Measurements from ENCODE around the gene HKDC1.
"Not testable (repeated sequence)": the region's sequence is repeated elsewhere in the genome, so short reads cannot be mapped to it uniquely, and the experiment has no call there.

Gene HKDC1

DNA sequence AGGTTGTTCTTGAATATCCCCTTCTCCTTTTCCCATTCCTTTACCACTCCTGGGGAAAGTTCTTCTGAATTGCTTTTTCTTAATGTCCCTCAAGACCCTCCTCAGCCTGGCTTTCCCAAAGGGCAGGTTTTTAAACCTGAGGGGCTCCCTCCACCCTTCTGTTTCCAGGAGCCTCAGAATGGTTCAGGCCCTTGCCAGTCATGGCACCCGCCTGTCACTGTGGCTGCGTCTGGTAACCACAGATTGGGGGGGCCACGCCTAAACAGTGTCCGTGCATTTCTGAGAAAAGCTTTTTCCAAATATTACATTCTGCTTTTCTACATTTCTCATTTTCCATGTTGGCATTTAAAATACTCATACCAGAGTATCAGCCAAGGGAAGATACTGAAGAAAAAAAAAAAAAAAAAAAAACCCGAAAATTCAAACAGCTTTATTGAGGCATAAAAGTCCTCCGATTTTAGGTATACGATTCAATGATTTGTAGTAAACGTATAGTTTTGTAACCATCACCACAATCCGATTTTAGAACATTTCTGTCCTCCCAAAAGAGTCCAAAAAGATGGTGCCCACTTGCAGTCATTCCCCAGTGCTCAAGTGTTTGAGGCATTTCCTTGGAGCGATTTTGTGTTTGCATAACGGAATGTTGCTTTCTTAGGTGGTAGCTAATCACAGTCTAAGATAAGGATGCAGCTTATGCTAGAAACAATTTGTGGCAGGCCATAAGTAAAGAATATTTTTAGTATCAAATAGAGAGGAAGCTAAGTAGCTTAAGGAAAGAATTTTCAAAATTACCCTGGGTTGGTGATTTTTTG, 22.1 kb downstream of the HKDC1 start:
- Histone ChIP-seq H3K27ac (no peak overlapping the region), H3K36me3 (no peaks in the 10 kb centered on the region), H4K20me1 (no peaks in the 10 kb centered on the region), H3K9me3 (replicated peaks in 1 of 11) (no peaks in the 10 kb centered on the region), H3K4me3 (no peak overlapping the region), H3K27me3 (no peaks in the 10 kb centered on the region), H3K9ac (no peak overlapping the region), H3K4me1 (peaks cover 10 to 59% (median 34%) of the 10 kb centered on the region in 10 experiments), H3K4me2 (peak overlapping the region in 10 of 11 experiments; percentile 14 to 56 (median 37); a peak in 13 of 22 replicates)
- TF ChIP-seq Cebpa-rat (IDR thresholded peaks at IDR 0.05), result no peak

DNA sequence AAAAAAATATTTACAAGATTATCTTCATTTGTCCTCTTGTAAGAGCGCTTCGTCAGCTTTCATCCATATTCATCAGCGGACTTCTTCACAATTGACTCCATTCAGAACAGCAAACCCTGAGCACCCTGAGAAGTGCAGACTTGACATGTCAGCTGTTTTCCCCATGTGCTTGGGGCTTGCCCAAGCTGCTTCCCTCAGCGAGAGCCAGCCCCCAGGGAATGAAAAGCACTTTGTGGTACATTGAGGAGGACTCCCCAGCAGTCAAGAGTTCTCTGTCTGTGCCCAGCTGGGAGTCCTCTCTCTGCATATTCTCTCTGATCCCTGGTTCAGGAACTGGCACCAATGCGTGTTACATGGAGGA, 22.7 kb downstream of the HKDC1 start:
- no peak for TF ChIP-seq Cebpa-rat (IDR thresholded peaks at IDR 0.05)
- Histone ChIP-seq H3K36me3 (no peaks in the 10 kb centered on the region), H3K27ac (no peak overlapping the region), H3K27me3 (no peaks in the 10 kb centered on the region), H3K4me1 (peaks cover 10 to 57% (median 34%) of the 10 kb centered on the region in 10 experiments), H3K4me2 (peak overlapping the region in 10 of 11 experiments; percentile 14 to 56 (median 37); a peak in 17 of 22 replicates), H3K4me3 (no peak overlapping the region), H3K9ac (no peak overlapping the region), H4K20me1 (no peaks in the 10 kb centered on the region), H3K9me3 (replicated peaks in 1 of 11) (no peaks in the 10 kb centered on the region)

- H3K9me3 ChIP-seq (replicated peaks in 1 of 11), result no peaks in the 10 kb centered on the region
- H4K20me1 ChIP-seq, result no peaks in the 10 kb centered on the region
- TF ChIP-seq Cebpa-rat (IDR thresholded peaks at IDR 0.05), result no peak
- H3K4me3 ChIP-seq, result no peak overlapping the region
- no peak overlapping the region for H3K9ac ChIP-seq
- H3K27me3 ChIP-seq, result no peaks in the 10 kb centered on the region
- H3K27ac ChIP-seq, result no peak overlapping the region
- H3K4me1 ChIP-seq, result peaks cover 10 to 51% (median 34%) of the 10 kb centered on the region in 10 experiments
- no peaks in the 10 kb centered on the region for H3K36me3 ChIP-seq
- H3K4me2 ChIP-seq, result 0 out of 22 replicates have a peak overlapping the region, but pooled peaks of 1 of the 11 experiments have one; percentile 29
Measured at GRCh38 chr10:69243817-69244216, 23.7 kb downstream of the HKDC1 start.

GRCh38 chr10:69246036-69246435, 25.9 kb downstream of the HKDC1 start:
- Histone ChIP-seq H3K36me3 (no peaks in the 10 kb centered on the region), H3K4me2 (no peak overlapping the region), H3K27ac (no peak overlapping the region), H3K9me3 (replicated peaks in 1 of 11) (0 out of 22 replicates have a peak, but pooled peaks cover 0 to 3% (median 0%) of the 10 kb centered on the region in 11 experiments), H3K9ac (no peak overlapping the region), H3K4me1 (peaks cover 17 to 30% (median 23%) of the 10 kb centered on the region in 10 experiments), H3K27me3 (no peaks in the 10 kb centered on the region), H3K4me3 (no peak overlapping the region), H4K20me1 (no peaks in the 10 kb centered on the region)
- no peak for TF ChIP-seq Cebpa-rat (IDR thresholded peaks at IDR 0.05)

DNA sequence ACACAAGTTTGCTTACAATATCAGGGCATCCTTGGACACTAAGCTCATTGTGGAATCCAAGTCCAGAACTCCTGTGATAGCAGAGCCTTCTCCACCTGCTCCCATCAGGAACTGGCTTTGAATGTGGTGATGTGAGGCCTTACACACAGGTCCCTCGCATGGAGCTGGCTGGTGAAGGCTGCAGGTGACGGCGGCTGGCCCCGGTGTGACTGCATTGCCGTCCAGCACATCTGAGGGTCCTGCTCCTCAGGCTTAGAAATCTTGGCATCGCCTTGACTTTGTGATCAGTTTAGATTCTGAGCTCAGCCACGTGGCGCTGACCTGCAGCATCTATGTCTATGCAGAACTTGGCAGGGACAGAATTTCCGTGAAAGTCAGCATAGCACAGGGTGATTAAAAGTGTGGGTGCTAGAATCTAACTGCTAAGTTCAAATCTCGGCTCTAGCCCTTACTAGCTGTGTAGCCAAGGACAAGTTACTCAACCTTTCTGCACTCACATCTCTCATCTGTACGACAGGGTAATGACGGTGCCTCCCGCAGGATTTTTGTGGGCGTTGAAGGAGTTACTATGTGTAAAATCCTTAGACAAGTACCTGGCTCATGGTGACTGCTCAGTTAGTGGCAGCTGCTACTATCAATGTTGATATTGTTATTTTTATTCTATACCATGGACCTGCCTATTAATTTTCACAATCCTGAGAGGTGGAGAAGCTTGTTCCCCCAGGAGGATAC, 26.6 kb downstream of the HKDC1 start:
- H3K36me3 ChIP-seq, result no peaks in the 10 kb centered on the region

DNA sequence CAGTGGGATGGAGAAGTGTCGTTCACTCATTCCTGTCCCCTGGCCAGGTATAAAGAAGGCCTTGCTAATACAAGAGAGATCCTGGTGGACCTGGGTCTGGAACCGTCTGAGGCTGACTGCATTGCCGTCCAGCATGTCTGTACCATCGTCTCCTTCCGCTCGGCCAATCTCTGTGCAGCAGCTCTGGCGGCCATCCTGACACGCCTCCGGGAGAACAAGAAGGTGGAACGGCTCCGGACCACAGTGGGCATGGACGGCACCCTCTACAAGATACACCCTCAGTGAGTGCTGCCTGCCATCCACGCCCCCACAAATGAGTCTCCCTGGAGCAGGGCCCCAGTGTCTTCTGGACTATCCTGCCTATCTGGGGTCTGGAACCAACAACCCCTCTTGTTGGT, 27.2 kb downstream of the HKDC1 start:
- Histone ChIP-seq H3K4me1 (peaks cover 15 to 21% (median 18%) of the 10 kb centered on the region in 10 experiments), H4K20me1 (no peaks in the 10 kb centered on the region), H3K36me3 (no peaks in the 10 kb centered on the region), H3K4me2 (no peak overlapping the region), H3K9me3 (replicated peaks in 1 of 11) (peaks cover 0 to 14% (median 0%) of the 10 kb centered on the region in 11 experiments; a peak in 1 of 22 replicates), H3K27ac (no peak overlapping the region), H3K27me3 (no peaks in the 10 kb centered on the region), H3K4me3 (no peak overlapping the region), H3K9ac (no peak overlapping the region)
- TF ChIP-seq Cebpa-rat (IDR thresholded peaks at IDR 0.05), result no peak

More for the DNA sequence above, 26.6 kb downstream of the HKDC1 start:
- Histone ChIP-seq H3K4me1 (peaks cover 17 to 26% (median 20%) of the 10 kb centered on the region in 10 experiments), H3K27ac (no peak overlapping the region), H4K20me1 (no peaks in the 10 kb centered on the region), H3K9ac (no peak overlapping the region), H3K9me3 (replicated peaks in 1 of 11) (peaks cover 0 to 8% (median 0%) of the 10 kb centered on the region in 11 experiments; a peak in 1 of 22 replicates), H3K27me3 (no peaks in the 10 kb centered on the region), H3K4me3 (no peak overlapping the region), H3K4me2 (no peak overlapping the region)
- no peak for TF ChIP-seq Cebpa-rat (IDR thresholded peaks at IDR 0.05)

GRCh38 chr10:69248117-69248730, 28.1 kb downstream of the HKDC1 start:
- Histone ChIP-seq H3K36me3 (no peaks in the 10 kb centered on the region), H3K9me3 (replicated peaks in 1 of 11) (peaks cover 0 to 16% (median 0%) of the 10 kb centered on the region in 11 experiments; a peak in 1 of 22 replicates), H3K9ac (no peak overlapping the region)

DNA sequence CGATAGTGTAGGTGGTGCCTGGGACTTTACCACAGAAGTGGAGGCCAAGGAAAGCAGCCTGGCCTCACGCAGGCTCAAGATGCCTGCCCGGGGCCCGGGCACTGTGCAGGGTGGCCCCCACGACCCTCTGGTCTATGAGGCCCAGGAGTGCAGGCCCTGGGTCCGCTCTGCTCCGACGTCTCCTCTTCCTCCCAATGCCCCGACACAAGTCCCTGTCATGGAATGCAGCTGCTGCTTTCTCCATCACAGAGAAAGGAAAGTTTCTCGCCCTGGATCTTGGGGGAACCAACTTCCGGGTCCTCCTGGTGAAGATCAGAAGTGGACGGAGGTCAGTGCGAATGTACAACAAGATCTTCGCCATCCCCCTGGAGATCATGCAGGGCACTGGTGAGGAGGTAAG, 29.9 kb downstream of the HKDC1 start:
- Histone ChIP-seq H3K4me1 (peaks cover 0 to 10% (median 8%) of the 10 kb centered on the region in 10 experiments; a peak in 13 of 20 replicates), H3K36me3 (no peaks in the 10 kb centered on the region), H4K20me1 (no peaks in the 10 kb centered on the region), H3K4me3 (no peak overlapping the region), H3K27ac (no peak overlapping the region), H3K27me3 (no peaks in the 10 kb centered on the region), H3K4me2 (peak overlapping the region in 7 of 11 experiments; percentile 1 to 64 (median 42); a peak in 14 of 22 replicates), H3K9ac (no peak overlapping the region), H3K9me3 (replicated peaks in 1 of 11) (peaks cover 0 to 16% (median 0%) of the 10 kb centered on the region in 11 experiments; a peak in 1 of 22 replicates)
- TF ChIP-seq Cebpa-rat (IDR thresholded peaks at IDR 0.05), result no peak

More at GRCh38 chr10:69248117-69248730, 28.1 kb downstream of the HKDC1 start:
- no peaks in the 10 kb centered on the region for H4K20me1 ChIP-seq
- H3K27ac ChIP-seq, result no peak overlapping the region
- no peak overlapping the region for H3K4me3 ChIP-seq
- no peak for TF ChIP-seq Cebpa-rat (IDR thresholded peaks at IDR 0.05)
- peaks cover 6 to 12% (median 9%) of the 10 kb centered on the region in 10 experiments for H3K4me1 ChIP-seq
- H3K27me3 ChIP-seq, result no peaks in the 10 kb centered on the region
- no peak overlapping the region for H3K4me2 ChIP-seq

DNA sequence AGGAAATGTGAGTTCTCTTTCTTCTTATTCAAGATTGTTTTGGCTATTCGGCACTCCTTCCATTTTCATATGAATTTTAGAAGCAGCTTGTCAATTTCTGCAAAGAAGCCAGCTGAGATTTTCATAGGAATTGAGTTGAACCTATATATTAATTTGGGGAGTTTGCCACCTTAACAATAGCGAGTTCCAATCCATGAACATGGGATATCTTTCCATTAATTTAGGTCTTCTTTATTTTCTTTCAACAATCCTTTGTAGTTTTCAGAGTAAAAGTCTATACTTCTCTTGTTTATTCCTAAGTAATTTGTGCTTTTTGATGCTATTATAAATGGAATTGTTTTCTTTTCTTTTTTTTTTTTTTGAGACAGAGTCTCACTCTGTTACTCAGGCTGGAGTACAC, 31.3 kb downstream of the HKDC1 start:
- H3K27ac ChIP-seq, H3K9ac ChIP-seq, H3K27me3 ChIP-seq, H3K36me3 ChIP-seq, H3K4me3 ChIP-seq, H4K20me1 ChIP-seq, H3K4me2 ChIP-seq: not testable (repeated sequence)
- Histone ChIP-seq H3K9me3 (replicated peaks in 1 of 11) (peaks cover 0 to 16% (median 0%) of the 10 kb centered on the region in 11 experiments; a peak in 1 of 22 replicates), H3K4me1 (peaks cover 0 to 10% (median 8%) of the 10 kb centered on the region in 10 experiments; a peak in 13 of 20 replicates)
